ENCODE measurements around the gene NSMF. TPM values are rescaled to one million over a fixed set of nuclear protein-coding genes. Genes with fewer than 3 reads are reported as not detected.

NSMF gene
- total RNA-seq, 1 donor from 2014 or later = 24.7 TPM

DNA sequence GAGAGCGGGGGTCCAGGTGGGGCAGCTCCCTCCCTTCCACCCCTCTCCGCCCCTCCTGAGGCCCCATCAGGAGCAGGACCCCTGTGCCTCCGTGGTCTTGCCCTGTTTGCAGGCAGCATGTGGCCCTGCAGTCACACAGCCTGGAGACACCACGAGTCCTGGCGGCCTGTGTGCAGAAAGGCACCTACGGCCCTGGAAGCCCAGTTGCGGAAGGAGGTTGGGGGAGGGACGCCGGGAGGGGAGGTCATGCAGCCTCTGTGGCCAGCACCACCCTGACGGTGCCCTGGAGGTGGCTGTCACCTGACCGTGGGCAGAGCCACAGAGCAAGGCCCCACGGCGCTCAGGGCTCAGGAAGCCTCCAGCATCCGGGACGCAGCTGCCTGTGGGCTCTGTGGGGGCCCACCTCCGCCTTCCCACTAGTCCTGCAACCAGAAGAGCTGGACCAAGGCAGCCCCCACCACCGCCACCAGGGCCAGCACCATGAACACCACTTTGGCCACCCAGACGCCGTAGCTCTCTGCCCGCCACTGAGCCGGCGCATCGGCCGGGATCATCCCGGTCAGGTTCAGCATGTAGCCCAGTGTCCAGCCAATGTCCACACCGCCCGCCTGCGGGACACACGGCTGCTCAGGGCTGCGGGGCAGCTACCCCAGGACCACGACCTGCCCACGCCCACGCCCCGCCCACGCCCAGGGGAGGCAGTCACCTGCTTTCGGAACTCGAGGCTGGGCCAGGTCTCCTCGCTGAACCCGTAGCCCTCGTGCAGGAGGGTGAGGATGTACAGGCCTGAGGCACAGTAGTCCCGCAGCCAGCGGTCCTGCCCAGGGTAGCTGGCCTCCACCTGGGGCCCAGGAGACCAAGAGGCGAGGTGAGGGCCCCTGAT lies 24.4 kb downstream of the NSMF start:
- peaks cover 4% of the 10 kb centered on the region for H3K27me3 Mint-ChIP-seq
- ChIA-PET POLR2A (no interaction called here), CTCF (no interaction called here)
- DNase-seq (no peak), ATAC-seq (ENCODE audit: low read depth) (no peak)
- no peak overlapping the region for H3K27ac Mint-ChIP-seq
- intact Hi-C loops (cut with micrococcal nuclease) = no loop called here
- no peaks in the 10 kb centered on the region for H3K36me3 Mint-ChIP-seq (ENCODE audit: low read depth)
- H3K4me3 Mint-ChIP-seq = no peak overlapping the region
- TF ChIP-seq, protein P1, sequence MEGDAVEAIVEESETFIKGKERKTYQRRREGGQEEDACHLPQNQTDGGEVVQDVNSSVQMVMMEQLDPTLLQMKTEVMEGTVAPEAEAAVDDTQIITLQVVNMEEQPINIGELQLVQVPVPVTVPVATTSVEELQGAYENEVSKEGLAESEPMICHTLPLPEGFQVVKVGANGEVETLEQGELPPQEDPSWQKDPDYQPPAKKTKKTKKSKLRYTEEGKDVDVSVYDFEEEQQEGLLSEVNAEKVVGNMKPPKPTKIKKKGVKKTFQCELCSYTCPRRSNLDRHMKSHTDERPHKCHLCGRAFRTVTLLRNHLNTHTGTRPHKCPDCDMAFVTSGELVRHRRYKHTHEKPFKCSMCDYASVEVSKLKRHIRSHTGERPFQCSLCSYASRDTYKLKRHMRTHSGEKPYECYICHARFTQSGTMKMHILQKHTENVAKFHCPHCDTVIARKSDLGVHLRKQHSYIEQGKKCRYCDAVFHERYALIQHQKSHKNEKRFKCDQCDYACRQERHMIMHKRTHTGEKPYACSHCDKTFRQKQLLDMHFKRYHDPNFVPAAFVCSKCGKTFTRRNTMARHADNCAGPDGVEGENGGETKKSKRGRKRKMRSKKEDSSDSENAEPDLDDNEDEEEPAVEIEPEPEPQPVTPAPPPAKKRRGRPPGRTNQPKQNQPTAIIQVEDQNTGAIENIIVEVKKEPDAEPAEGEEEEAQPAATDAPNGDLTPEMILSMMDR (IDR thresholded peaks at IDR 0.05) = no peak
- H3K9me3 Mint-ChIP-seq = no peaks in the 10 kb centered on the region
- H3K4me1 Mint-ChIP-seq = peaks cover 5% of the 10 kb centered on the region

DNA sequence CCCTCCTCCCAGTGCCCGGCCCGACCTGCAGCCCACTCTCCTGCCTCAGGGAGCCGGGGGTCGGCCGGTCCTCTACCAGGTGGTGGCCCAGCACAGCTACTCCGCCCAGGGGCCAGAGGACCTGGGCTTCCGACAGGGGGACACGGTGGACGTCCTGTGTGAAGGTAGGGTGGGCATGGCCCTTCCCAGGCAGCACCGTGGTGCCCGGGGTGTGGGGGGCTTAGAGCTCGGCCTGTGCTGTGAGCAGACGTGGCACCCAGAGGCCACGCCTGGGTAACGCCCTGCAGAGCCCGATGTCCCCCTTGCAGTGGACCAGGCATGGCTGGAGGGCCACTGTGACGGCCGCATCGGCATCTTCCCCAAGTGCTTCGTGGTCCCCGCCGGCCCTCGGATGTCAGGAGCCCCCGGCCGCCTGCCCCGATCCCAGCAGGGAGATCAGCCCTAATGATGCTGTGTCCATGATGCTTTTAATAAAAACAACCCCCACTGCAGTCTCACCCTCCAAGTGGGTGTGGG lies 25.2 kb downstream of the NSMF start:
- Mint-ChIP-seq H3K4me1 (peaks cover 11% of the 10 kb centered on the region), H3K27me3 (peaks cover 4% of the 10 kb centered on the region), H3K4me3 (no peak overlapping the region), H3K36me3 (ENCODE audit: low read depth) (no peaks in the 10 kb centered on the region), H3K27ac (no peak overlapping the region), H3K9me3 (no peaks in the 10 kb centered on the region)
- ATAC-seq (ENCODE audit: low read depth) (no peak), DNase-seq (no peak)
- TF ChIP-seq, protein P1 (IDR thresholded peaks at IDR 0.05) = no peak
- CTCF ChIA-PET = no interaction called here
- POLR2A ChIA-PET = no interaction called here
- intact Hi-C loops (cut with micrococcal nuclease) = no loop called here

DNA sequence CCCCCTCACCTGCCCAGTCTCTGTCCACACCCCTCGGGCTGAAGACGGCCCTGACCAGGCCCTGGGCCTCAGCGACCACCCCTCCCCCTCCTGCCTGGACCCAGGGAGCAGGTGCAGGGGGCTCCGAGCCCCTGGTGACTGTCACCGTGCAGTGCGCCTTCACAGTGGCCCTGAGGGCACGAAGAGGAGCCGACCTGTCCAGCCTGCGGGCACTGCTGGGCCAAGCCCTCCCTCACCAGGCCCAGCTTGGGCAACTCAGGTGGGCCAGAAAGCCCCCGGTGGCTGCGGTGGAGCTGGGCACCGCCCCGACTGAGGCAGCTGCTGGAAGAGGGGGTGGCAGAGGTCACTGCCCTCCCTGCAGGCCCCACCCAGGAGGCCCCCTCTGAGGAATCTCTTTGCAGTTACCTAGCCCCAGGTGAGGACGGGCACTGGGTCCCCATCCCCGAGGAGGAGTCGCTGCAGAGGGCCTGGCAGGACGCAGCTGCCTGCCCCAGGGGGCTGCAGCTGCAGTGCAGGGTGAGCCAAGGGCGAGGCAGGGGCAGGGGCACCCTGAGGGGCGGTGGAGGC lies 25.7 kb downstream of the NSMF start:
- no peak for DNase-seq
- no peaks in the 10 kb centered on the region for H3K9me3 Mint-ChIP-seq
- no peaks in the 10 kb centered on the region for H3K36me3 Mint-ChIP-seq (ENCODE audit: low read depth)
- TF ChIP-seq, protein P1 (IDR thresholded peaks at IDR 0.05) = no peak
- intact Hi-C loops (cut with micrococcal nuclease) = no loop called here
- H3K27me3 Mint-ChIP-seq = peaks cover 4% of the 10 kb centered on the region
- no peak for ATAC-seq (ENCODE audit: low read depth)
- ChIA-PET CTCF (no interaction called here), POLR2A (no interaction called here)
- H3K27ac Mint-ChIP-seq = no peak overlapping the region
- H3K4me3 Mint-ChIP-seq = no peak overlapping the region
- peaks cover 13% of the 10 kb centered on the region for H3K4me1 Mint-ChIP-seq

DNA sequence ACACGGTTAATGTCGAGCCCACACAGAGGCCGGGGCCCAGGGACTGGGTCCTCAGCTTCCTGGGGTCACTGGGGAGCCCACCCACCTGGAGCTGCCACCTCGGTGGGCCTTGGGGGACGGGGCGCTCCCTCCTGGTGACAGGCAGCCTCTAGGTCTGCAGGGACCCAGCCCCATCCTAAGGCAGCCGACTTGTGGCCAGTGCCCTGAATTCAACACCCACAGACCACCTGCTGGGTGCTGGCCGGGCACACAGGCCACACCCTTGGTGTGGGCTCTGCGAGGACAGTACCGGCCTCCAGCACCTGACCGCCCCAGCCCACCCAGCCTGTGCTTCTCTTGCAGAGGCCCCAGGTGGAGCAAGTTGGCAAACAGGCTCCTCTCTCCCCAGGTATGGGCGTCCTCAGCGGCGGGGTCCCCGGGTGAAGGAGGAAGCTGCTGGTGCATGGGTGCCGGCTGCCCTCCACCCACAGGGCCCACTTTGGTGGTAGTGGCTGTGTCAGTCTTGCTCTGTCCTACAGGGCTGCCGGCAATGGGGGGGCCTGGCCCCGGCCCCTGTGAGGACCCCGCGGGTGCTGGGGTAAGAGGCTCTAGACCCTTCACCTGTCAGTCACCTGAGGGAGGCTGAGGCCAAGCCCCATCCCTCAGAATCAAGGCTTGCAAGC lies 26.3 kb downstream of the NSMF start:
- H3K36me3 Mint-ChIP-seq (ENCODE audit: low read depth) = no peaks in the 10 kb centered on the region
- H3K9me3 Mint-ChIP-seq = no peaks in the 10 kb centered on the region
- no peak overlapping the region for H3K4me3 Mint-ChIP-seq
- ChIA-PET CTCF (no interaction called here), POLR2A (no interaction called here)
- no peak for ATAC-seq (ENCODE audit: low read depth)
- no peak for DNase-seq
- H3K4me1 Mint-ChIP-seq = peaks cover 13% of the 10 kb centered on the region
- TF ChIP-seq, protein P1 (IDR thresholded peaks at IDR 0.05) = no peak
- intact Hi-C loops (cut with micrococcal nuclease) = no loop called here
- peaks cover 3% of the 10 kb centered on the region for H3K27me3 Mint-ChIP-seq
- no peak overlapping the region for H3K27ac Mint-ChIP-seq

DNA sequence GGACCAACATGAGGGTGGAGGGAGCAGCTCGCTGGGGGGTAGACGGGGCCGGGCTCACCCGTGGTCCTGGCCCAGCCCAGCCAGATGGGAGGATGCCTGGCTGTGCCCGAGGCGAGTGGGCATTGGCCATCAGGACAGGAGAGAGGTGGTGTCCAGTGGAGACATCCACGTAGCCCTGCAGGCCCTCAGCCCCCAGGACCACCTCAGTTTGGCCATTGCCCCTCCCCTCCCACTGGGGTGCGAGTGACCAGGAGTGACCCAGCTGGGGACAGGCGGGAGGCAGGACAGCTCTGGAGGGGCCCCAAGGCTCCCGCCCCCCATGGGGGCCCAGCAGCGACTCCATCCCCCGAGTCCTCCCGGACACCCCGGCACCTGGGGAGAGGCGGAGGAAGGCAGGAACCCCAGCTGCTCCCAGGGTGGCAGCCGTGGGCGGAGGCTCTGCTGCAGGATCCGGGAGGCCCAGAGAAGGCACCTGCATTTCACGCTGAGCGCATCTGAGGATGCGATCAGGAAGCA lies 27.7 kb downstream of the NSMF start:
- no peak overlapping the region for H3K4me3 Mint-ChIP-seq
- DNase-seq (no peak), ATAC-seq (ENCODE audit: low read depth) (no peak)
- no peaks in the 10 kb centered on the region for H3K9me3 Mint-ChIP-seq
- peaks cover 13% of the 10 kb centered on the region for H3K4me1 Mint-ChIP-seq
- ChIA-PET POLR2A (no interaction called here), CTCF (no interaction called here)
- peaks cover 2% of the 10 kb centered on the region for H3K27me3 Mint-ChIP-seq
- no peak overlapping the region for H3K27ac Mint-ChIP-seq
- no peaks in the 10 kb centered on the region for H3K36me3 Mint-ChIP-seq (ENCODE audit: low read depth)
- intact Hi-C loops (cut with micrococcal nuclease) = no loop called here
- TF ChIP-seq, protein P1 (IDR thresholded peaks at IDR 0.05) = no peak
